ENCODE measurements around the gene AFF2. TPM values are rescaled to one million over a fixed set of nuclear protein-coding genes. Genes with fewer than 3 reads are reported as not detected.

Gene AFF2
- polyA plus RNA-seq (ENCODE audit: insufficient read length), result 0.66 TPM

DNA sequence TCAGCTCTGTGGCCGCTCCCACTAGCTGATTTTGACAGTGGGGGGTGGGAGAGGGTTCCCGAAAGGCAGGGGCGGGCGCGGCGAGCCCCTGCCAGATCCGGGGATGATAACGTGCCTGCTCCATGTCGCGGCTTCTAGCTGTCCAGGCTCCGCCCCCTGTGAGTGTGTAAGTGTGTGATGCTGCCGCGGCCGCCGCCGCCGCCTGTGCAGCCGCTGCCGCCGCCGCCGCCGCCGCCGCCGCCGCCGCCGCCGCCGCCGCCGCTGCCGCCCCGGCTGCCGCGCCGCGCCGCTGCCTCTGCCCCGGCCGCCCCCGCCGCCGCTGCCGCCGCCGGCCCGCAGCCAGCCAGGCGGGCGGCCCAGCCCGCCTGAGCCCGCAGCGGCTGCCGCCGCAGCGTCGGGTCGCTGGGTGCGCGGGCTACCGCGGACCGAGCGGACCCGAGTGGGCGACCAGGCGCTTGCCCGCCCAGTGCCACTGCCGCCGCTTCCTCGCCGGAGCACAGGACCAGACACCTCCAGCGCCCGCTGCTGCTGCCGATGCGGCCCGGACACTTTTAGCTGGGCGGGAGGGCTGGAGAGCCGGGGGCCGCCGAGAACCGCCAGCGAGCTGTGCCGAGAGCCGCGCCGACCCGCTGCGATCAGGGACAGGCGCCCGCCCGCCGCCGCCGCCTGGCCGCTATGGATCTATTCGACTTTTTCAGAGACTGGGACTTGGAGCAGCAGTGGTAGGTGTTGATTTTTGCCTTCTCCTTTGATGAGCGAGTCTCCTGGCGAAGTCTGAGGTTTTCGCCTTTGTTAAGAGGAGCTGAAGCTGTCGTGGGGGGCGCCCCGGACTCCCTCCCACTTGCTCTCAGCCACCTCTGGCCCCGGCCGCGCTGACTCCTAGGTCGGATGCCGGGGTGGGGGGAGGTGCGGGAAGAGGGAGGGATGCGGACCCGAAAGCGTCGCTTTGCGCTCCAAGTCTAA, at the start of gene AFF2:
AFF2 (plus strand) TSS at position 195 of the 963 bp plus-strand sequence; CDS start at position 676, 481 bp downstream.
- no peak for DNase-seq (ENCODE audit: low read depth)

GRCh38 chrX:148457279-148457678, 43.1 kb upstream of the AFF2 start:
- no peak for DNase-seq (ENCODE audit: low read depth)

- DNase-seq (ENCODE audit: low read depth), result no peak
These were observed 41.1 kb upstream of the AFF2 start for GRCh38 chrX:148459343-148459742.

DNA sequence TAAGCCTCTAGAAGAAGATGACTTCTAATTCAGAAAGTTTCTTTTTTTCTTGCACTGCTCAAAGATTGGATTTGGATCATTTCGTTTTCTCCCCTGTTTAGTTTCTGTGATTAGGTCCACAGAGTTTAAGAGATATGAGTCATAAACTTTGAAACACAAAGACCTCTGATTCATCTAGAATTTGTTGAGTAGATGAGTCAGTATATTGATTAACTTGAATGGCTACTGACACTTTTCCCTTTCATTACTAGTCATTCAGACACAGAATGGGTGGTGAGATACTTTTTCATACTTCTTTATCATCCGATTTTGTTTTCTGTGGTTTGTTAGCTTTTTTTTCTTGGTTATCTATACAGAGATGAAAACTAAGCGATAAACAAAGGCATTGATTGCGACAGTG, 34.1 kb upstream of the AFF2 start:
- no peak for DNase-seq (ENCODE audit: low read depth)

DNA sequence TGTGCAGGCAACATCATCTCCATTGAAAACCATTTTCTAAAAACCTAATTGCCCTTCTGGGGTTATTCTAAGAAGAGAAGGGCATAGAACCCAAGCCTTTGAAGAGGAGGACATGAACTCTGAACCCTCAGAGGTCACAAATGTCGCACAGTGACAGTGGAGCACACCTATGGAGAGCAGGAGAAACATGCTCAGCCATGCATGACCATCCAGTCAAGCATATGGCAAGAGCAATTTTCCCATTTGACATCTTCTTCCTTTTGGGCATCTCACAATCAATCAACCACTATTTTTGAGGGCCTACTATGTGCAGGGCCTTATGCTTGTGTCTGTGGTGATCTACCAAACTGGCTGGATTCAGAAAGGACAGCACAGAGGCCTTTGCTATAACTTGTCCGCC, 30.1 kb upstream of the AFF2 start:
- DNase-seq (ENCODE audit: low read depth), result no peak

DNA sequence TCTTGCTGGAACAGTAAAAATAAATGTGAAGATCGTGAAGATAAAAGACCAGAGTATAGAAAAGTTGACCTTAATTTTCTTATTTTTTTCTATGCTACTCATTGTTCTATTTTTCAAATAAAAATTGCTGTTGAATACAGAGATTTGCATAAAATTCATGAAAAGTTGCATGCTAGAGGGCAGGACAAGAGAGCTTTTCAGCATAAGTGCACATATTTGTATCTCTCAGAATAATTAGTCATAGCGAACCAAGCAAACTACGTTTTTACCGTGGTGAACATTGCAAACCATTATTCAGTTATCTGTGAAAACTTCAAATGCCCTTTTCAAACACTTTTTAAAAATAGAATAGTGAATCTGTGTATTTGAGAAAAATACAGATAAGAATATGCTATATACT, 26.4 kb upstream of the AFF2 start:
- no peak for DNase-seq (ENCODE audit: low read depth)

GRCh38 chrX:148492057-148492456, 8.4 kb upstream of the AFF2 start:
- DNase-seq (ENCODE audit: low read depth), result no peak

- DNase-seq (ENCODE audit: low read depth), result no peak
These were observed 5.2 kb upstream of the AFF2 start for GRCh38 chrX:148495176-148495575.

- no peak for DNase-seq (ENCODE audit: low read depth)
These were observed 2.4 kb upstream of the AFF2 start for GRCh38 chrX:148498067-148498466.

- DNase-seq (ENCODE audit: low read depth), result no peak
These were observed 587 bp upstream of the AFF2 start for GRCh38 chrX:148499638-148500422.

DNA sequence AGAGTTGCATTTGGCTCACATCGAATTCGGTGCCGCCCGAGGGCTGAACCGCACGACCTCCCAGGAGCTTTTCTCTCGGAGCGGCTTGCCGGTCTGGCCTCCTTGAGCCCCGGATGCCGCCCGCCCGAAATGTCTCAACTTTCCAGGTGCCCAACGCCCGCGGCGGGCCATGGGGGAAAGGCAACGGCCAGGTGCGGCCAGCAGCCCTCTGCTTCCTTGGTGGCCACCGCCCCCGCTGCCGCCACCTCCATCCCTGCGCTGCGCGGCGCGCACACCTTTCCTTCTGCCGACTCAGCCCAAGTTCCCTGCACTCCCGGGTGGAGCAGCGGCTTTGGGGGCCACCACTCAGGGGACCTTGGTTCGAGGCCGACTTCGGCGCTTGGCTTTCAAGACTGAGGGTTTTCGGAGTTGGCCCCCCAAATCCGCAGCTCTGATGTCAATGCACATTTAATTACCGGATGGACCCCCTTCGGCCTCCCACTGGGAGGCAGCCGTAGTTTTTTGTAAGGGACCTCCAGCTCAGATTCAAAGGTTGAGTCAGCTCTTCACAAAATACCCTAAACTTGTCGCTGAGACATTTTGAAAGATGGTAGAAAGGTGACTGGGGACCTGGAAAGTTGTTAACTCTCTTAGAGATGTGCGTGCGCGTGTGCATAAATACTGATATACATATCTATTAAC, 1.1 kb downstream of the AFF2 start:
- DNase-seq (ENCODE audit: low read depth), result no peak

DNA sequence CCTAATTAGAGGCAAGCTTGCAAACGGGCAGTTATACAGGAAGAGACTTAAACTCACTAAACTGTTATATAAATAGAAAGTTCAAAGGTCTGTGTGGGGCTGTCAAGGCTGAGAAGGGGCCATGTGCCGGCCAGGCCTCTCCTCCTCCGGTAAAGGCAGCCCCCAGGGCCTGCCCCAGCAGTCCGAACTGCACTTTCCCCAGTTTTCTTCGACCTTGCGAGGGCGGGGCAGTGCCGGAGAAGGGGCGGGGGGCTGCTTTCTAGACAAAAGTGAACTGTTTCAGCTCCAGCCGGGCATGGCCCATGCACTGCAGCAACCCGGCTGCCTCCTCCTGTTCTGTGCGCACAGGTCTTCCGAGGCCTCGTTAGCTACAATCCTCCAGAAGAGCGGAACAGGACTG, 4.1 kb downstream of the AFF2 start:
- DNase-seq (ENCODE audit: low read depth), result no peak

GRCh38 chrX:148507418-148507817, 7.0 kb downstream of the AFF2 start:
- no peak for DNase-seq (ENCODE audit: low read depth)

GRCh38 chrX:148512453-148512852, 12.0 kb downstream of the AFF2 start:
- DNase-seq (ENCODE audit: low read depth), result no peak

DNA sequence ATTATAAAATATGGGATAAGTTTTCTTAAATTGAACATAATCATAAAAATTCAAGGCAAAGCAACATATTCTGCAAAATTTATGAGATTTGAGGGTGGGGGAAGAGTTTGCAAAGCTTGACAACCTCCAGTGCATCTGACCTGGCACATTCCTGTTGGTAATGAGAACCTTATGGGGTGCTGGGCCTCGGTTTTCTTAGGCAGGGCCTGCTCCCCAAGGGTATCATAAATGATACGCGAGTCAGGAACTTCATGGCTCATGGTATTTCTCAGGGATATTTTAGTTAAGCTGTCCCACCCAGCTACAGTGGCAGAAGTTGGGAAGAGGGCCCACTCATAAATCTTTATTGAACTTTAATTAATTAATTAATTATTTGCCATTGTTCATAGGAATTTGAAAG, 13.2 kb downstream of the AFF2 start:
- no peak for DNase-seq (ENCODE audit: low read depth)

- no peak for DNase-seq (ENCODE audit: low read depth)
These were observed 16.8 kb downstream of the AFF2 start for GRCh38 chrX:148517176-148517575.

GRCh38 chrX:148522006-148522405, 21.6 kb downstream of the AFF2 start:
- no peak for DNase-seq (ENCODE audit: low read depth)

DNA sequence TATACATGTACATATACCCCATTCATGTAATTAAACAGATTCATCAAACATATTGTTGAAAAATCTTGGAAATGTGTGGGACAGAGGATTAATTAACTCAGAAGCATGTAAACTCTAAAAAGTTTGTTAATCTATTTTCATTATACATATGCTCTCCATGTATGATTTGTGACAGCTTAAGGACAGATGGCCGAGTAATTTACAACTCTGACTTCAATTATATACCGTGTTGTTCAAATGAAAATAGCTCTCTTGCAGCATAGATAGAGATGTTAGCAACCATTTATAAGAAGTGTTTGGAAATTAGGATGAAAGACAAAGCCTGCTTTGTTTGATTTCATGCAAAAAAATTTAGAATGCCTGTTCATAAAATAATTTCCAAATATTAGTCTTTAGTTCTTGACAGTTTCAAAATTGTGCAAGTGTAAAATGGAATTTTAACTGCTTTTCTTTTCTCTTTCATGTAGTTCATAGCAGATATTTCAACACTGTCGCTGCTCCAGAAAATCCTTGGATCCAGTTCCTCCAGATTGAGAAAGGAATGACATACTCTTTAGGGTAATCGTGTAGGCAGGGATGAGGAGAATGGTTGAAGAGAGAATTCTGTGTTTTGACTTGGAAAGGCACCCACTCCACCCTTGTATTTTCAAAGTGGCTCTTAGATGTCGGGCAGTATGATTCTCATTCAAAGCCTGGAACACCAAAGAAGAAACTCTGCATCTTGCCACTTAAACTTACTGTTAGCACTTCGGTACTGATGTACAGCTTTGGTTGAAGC, 23.1 kb downstream of the AFF2 start:
- DNase-seq (ENCODE audit: low read depth), result no peak

GRCh38 chrX:148530464-148531077, 30.2 kb downstream of the AFF2 start:
- DNase-seq (ENCODE audit: low read depth), result no peak

GRCh38 chrX:148534291-148534690, 33.9 kb downstream of the AFF2 start:
- DNase-seq (ENCODE audit: low read depth), result no peak

- no peak for DNase-seq (ENCODE audit: low read depth)
These were observed 35.2 kb downstream of the AFF2 start for GRCh38 chrX:148535639-148536038.

Measured in forelimb muscle (tissue), 1 donor.